ENCODE measurements around the gene YAE1.

The YAE1 gene

GRCh38 chr7:39594988-39595620 is 28.9 kb downstream of the YAE1 start:
- no peak for TF ChIP-seq RARB (CRISPR knock-in tag; IDR thresholded peaks at IDR 0.05)
- TF ChIP-seq ISL1 (CRISPR knock-in tag; IDR thresholded peaks at IDR 0.05), result peak; percentile 50; the same call in 1 of the 2 replicates
- ATAC-seq, result peak; percentile 87

- TF ChIP-seq TOX (CRISPR knock-in tag; IDR thresholded peaks at IDR 0.05; ENCODE audit: borderline replicate concordance) (no peak), CREB5 (CRISPR knock-in tag; IDR thresholded peaks at IDR 0.05; ENCODE audit: low read depth) (no peak), RARB (CRISPR knock-in tag; IDR thresholded peaks at IDR 0.05) (no peak), CSRNP3 (CRISPR knock-in tag; IDR thresholded peaks at IDR 0.05) (no peak), SNAI2 (CRISPR knock-in tag; IDR thresholded peaks at IDR 0.05) (no peak), ZC3H10 (CRISPR knock-in tag; IDR thresholded peaks at IDR 0.05) (no peak)
- peak; percentile 72 for ATAC-seq
Observed at GRCh38 chr7:39602351-39602750, 36.1 kb downstream of the YAE1 start.

GRCh38 chr7:39603924-39604323 is 37.7 kb downstream of the YAE1 start:
- TF ChIP-seq RARB (CRISPR knock-in tag; IDR thresholded peaks at IDR 0.05), result no peak
- no peak for TF ChIP-seq ZFP30 (CRISPR knock-in tag; IDR thresholded peaks at IDR 0.05)
- TF ChIP-seq TSHZ2 (CRISPR knock-in tag; IDR thresholded peaks at IDR 0.05), result no peak
- no peak for TF ChIP-seq GLIS3 (CRISPR knock-in tag; IDR thresholded peaks at IDR 0.05)
- no peak for TF ChIP-seq PATZ1 (CRISPR knock-in tag; IDR thresholded peaks at IDR 0.05; ENCODE audit: borderline replicate concordance)
- no peak for TF ChIP-seq SNAI2 (CRISPR knock-in tag; IDR thresholded peaks at IDR 0.05)
- TF ChIP-seq BACH2 (CRISPR knock-in tag; IDR thresholded peaks at IDR 0.05; ENCODE audit: borderline replicate concordance), result no peak
- TF ChIP-seq OSR1 (CRISPR knock-in tag; IDR thresholded peaks at IDR 0.05), result no peak
- ATAC-seq, result no peak

- no peak for ATAC-seq
- TF ChIP-seq ZC3H10 (CRISPR knock-in tag; IDR thresholded peaks at IDR 0.05) (no peak), BACH2 (CRISPR knock-in tag; IDR thresholded peaks at IDR 0.05; ENCODE audit: borderline replicate concordance) (no peak), OSR1 (CRISPR knock-in tag; IDR thresholded peaks at IDR 0.05) (no peak), TSHZ2 (CRISPR knock-in tag; IDR thresholded peaks at IDR 0.05) (no peak), CREB5 (CRISPR knock-in tag; IDR thresholded peaks at IDR 0.05; ENCODE audit: low read depth) (no peak), TOX (CRISPR knock-in tag; IDR thresholded peaks at IDR 0.05; ENCODE audit: borderline replicate concordance) (no peak), TCF4 (CRISPR knock-in tag; IDR thresholded peaks at IDR 0.05; ENCODE audit: borderline replicate concordance) (no peak), POU6F1 (CRISPR knock-in tag; IDR thresholded peaks at IDR 0.05; ENCODE audit: borderline replicate concordance, low read depth) (no peak), PPARA (CRISPR knock-in tag; IDR thresholded peaks at IDR 0.05; ENCODE audit: borderline replicate concordance) (no peak), ARNTL (CRISPR knock-in tag; IDR thresholded peaks at IDR 0.05; ENCODE audit: borderline replicate concordance, low read depth) (no peak), ESRRG (CRISPR knock-in tag; IDR thresholded peaks at IDR 0.05) (no peak), ZFP3 (CRISPR knock-in tag; IDR thresholded peaks at IDR 0.05) (no peak), ZFP30 (CRISPR knock-in tag; IDR thresholded peaks at IDR 0.05) (no peak), ZNF70 (CRISPR knock-in tag; IDR thresholded peaks at IDR 0.05) (no peak), ZNF8 (CRISPR knock-in tag; IDR thresholded peaks at IDR 0.05) (no peak), ISL1 (CRISPR knock-in tag; IDR thresholded peaks at IDR 0.05) (no peak)
Observed at GRCh38 chr7:39605087-39605486, 38.9 kb downstream of the YAE1 start.

Data from SK-N-SH treated with all-trans-retinoic acid at 6 μM for 48 hours (cell line).